Measurements from ENCODE around the gene EIF4E. TPM values are rescaled to one million over a fixed set of nuclear protein-coding genes. Genes with fewer than 3 reads are reported as not detected.

EIF4E gene
- total RNA-seq, 1 experiment from 2014 or later = 103 TPM

DNA sequence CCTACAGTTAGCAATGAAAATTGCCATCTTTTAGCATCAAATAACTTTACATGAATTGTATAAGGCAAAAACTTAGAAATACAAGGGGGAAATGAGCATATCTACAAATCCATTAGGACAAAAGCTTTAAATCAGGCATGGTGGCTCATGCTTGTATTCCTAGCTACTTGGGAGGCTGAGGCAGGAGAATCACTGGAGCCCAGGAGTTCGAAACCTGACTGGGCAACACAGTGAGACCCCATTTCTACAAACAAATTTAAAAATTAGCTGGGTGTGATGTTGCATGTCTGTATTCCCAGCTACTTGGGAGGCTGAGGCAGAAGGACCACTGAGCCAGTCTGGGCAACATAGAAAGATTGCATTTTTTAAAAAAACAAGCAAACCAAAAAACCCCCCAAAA lies 61.3 kb downstream of the EIF4E start:
- BruUV-seq (replicated peaks) = no TSS peak
- H3K27ac Mint-ChIP-seq (ENCODE audit: unreplicated experiment) = no peak overlapping the region
- TF ChIP-seq, protein P1, sequence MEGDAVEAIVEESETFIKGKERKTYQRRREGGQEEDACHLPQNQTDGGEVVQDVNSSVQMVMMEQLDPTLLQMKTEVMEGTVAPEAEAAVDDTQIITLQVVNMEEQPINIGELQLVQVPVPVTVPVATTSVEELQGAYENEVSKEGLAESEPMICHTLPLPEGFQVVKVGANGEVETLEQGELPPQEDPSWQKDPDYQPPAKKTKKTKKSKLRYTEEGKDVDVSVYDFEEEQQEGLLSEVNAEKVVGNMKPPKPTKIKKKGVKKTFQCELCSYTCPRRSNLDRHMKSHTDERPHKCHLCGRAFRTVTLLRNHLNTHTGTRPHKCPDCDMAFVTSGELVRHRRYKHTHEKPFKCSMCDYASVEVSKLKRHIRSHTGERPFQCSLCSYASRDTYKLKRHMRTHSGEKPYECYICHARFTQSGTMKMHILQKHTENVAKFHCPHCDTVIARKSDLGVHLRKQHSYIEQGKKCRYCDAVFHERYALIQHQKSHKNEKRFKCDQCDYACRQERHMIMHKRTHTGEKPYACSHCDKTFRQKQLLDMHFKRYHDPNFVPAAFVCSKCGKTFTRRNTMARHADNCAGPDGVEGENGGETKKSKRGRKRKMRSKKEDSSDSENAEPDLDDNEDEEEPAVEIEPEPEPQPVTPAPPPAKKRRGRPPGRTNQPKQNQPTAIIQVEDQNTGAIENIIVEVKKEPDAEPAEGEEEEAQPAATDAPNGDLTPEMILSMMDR (IDR thresholded peaks at IDR 0.05; ENCODE audit: unreplicated experiment) = no peak
- intact Hi-C loops (cut with micrococcal nuclease; ENCODE audit: unreplicated experiment) = no loop called here
- peaks cover 9% of the 10 kb centered on the region for H3K4me1 Mint-ChIP-seq (ENCODE audit: low read depth, unreplicated experiment)
- no peaks in the 10 kb centered on the region for H3K9me3 Mint-ChIP-seq (ENCODE audit: low read depth, unreplicated experiment)
- no peak overlapping the region for H3K4me3 Mint-ChIP-seq (ENCODE audit: low read depth, unreplicated experiment)
- H3K27me3 Mint-ChIP-seq (ENCODE audit: unreplicated experiment) = no peaks in the 10 kb centered on the region
- no peak for DNase-seq
- H3K36me3 Mint-ChIP-seq (ENCODE audit: insufficient read depth, unreplicated experiment) = no peaks in the 10 kb centered on the region
- CTCF ChIA-PET = interaction anchor here (0.6 kb wide), 1 partner anchor 488 kb away, joined by 4 read pairs; no protein-coding TSS in a partner anchor

DNA sequence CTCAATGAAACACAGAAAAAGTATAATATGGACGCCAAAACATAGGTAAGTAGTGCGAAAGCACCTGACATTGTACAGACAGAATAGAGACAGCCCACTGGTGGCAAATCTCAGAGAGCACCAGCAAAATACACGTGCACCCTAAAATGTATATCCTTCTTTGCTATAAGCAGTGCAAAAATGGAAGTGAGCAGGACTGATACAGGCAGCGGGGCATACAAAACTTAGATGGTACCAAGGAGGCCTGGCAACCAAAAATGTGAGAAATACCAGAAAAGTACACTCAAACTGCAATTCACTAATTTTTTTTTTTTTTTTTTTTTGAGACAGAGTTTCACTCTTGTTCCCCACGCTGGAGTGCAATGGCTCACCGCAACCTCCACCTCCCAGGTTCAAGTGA lies 63.9 kb downstream of the EIF4E start:
- Mint-ChIP-seq H3K4me1 (ENCODE audit: low read depth, unreplicated experiment) (peaks cover 9% of the 10 kb centered on the region), H3K4me3 (ENCODE audit: low read depth, unreplicated experiment) (no peak overlapping the region), H3K36me3 (ENCODE audit: insufficient read depth, unreplicated experiment) (no peaks in the 10 kb centered on the region), H3K27me3 (ENCODE audit: unreplicated experiment) (no peaks in the 10 kb centered on the region), H3K27ac (ENCODE audit: unreplicated experiment) (no peak overlapping the region), H3K9me3 (ENCODE audit: low read depth, unreplicated experiment) (no peaks in the 10 kb centered on the region)
- CTCF ChIA-PET = no interaction called here
- intact Hi-C loops (cut with micrococcal nuclease; ENCODE audit: unreplicated experiment) = no loop called here
- no TSS peak for BruUV-seq (replicated peaks)
- TF ChIP-seq, protein P1 (IDR thresholded peaks at IDR 0.05; ENCODE audit: unreplicated experiment) = no peak
- no peak for DNase-seq

- H3K27me3 Mint-ChIP-seq (ENCODE audit: unreplicated experiment) = no peaks in the 10 kb centered on the region
- no peak overlapping the region for H3K4me3 Mint-ChIP-seq (ENCODE audit: low read depth, unreplicated experiment)
- H3K36me3 Mint-ChIP-seq (ENCODE audit: insufficient read depth, unreplicated experiment) = no peaks in the 10 kb centered on the region
- H3K27ac Mint-ChIP-seq (ENCODE audit: unreplicated experiment) = peak overlapping the region; percentile 29
- BruUV-seq (replicated peaks) = no TSS peak
- peaks cover 9% of the 10 kb centered on the region for H3K4me1 Mint-ChIP-seq (ENCODE audit: low read depth, unreplicated experiment)
- no peaks in the 10 kb centered on the region for H3K9me3 Mint-ChIP-seq (ENCODE audit: low read depth, unreplicated experiment)
- TF ChIP-seq, protein P1 (IDR thresholded peaks at IDR 0.05; ENCODE audit: unreplicated experiment) = no peak
- intact Hi-C loops (cut with micrococcal nuclease; ENCODE audit: unreplicated experiment) = no loop called here
- DNase-seq = peak; percentile 9
- CTCF ChIA-PET = interaction anchor here (0.7 kb wide), 1 partner anchor 77 kb away, joined by 3 read pairs; no protein-coding TSS in a partner anchor
Observed at GRCh38 chr4:98864560-98864959, 64.4 kb downstream of the EIF4E start.

DNA sequence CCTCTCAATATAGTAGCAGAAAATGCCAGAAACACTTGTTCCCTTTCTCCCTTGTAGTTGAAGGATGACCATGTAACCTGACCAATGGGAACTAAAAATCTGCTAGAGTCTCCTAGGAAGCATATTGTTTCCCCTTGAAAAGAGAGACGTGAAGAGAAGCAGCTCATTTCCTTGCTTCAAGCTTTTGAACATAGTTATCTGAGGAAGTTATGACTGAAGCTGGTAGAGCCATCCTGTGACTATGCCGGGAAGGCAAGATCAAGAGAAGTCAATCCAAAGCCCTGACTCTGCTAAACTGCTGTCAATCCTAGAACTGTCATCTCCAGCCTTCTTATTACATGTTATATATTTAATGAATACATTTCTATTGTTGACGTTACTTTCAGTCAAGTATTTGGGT lies 66.6 kb downstream of the EIF4E start:
- Mint-ChIP-seq H3K4me1 (ENCODE audit: low read depth, unreplicated experiment) (peaks cover 9% of the 10 kb centered on the region), H3K9me3 (ENCODE audit: low read depth, unreplicated experiment) (no peaks in the 10 kb centered on the region), H3K4me3 (ENCODE audit: low read depth, unreplicated experiment) (no peak overlapping the region), H3K27ac (ENCODE audit: unreplicated experiment) (no peak overlapping the region), H3K36me3 (ENCODE audit: insufficient read depth, unreplicated experiment) (no peaks in the 10 kb centered on the region), H3K27me3 (ENCODE audit: unreplicated experiment) (no peaks in the 10 kb centered on the region)
- no peak for DNase-seq
- TF ChIP-seq, protein P1 (IDR thresholded peaks at IDR 0.05; ENCODE audit: unreplicated experiment) = no peak
- CTCF ChIA-PET = no interaction called here
- no TSS peak for BruUV-seq (replicated peaks)
- intact Hi-C loops (cut with micrococcal nuclease; ENCODE audit: unreplicated experiment) = no loop called here
